ENCODE measurements around the gene TRIO. TPM values are rescaled to one million over a fixed set of nuclear protein-coding genes. Genes with fewer than 3 reads are reported as not detected.

TRIO gene
- total RNA-seq, 6 donors from 2014 or later: 138 to 408 (median 156) TPM

- no peaks in the 10 kb centered on the region for H3K9me3 ChIP-seq
- no peaks in the 10 kb centered on the region for H3K27me3 ChIP-seq
- H3K36me3 ChIP-seq: peaks cover 12 to 98% (median 58%) of the 10 kb centered on the region in 4 donors
- DNase-seq (no peak), ATAC-seq (ENCODE audit: low FRiP score in 2 of 2) (peak; percentile 27 to 35)
- no peak overlapping the region for H3K27ac ChIP-seq
- H3K4me1 ChIP-seq: no peaks in the 10 kb centered on the region
- TF ChIP-seq EP300 (IDR thresholded peaks at IDR 0.05): no peak
- TF ChIP-seq CTCF (IDR thresholded peaks at IDR 0.05): no peak
- no peak for TF ChIP-seq POLR2AphosphoS5 (IDR thresholded peaks at IDR 0.05)
- no peak for TF ChIP-seq POLR2A (IDR thresholded peaks at IDR 0.05)
- 95 to 96% methylated on average over 9 to 16 of the region's 16 CpGs for WGBS, 2 donors
- no peak overlapping the region for H3K4me3 ChIP-seq
These were observed 340.5 kb downstream of the TRIO start for GRCh38 chr5:14483504-14484157.

- Histone ChIP-seq H3K27me3 (no peaks in the 10 kb centered on the region), H3K4me3 (no peak overlapping the region), H3K36me3 (peaks cover 12 to 98% (median 59%) of the 10 kb centered on the region in 4 donors), H3K9me3 (no peaks in the 10 kb centered on the region), H3K27ac (no peak overlapping the region), H3K4me1 (peaks cover 3 to 16% (median 7%) of the 10 kb centered on the region in 4 donors)
- WGBS, 2 donors: 96 to 98% methylated on average over 5 of the region's 5 CpGs
- DNase-seq (no peak), ATAC-seq (ENCODE audit: low FRiP score in 2 of 2) (no peak)
- TF ChIP-seq EP300 (IDR thresholded peaks at IDR 0.05) (no peak), CTCF (IDR thresholded peaks at IDR 0.05) (no peak), POLR2A (IDR thresholded peaks at IDR 0.05) (no peak), POLR2AphosphoS5 (IDR thresholded peaks at IDR 0.05) (no peak)
These were observed 343.3 kb downstream of the TRIO start for GRCh38 chr5:14486486-14486885.

- Histone ChIP-seq H3K4me1 (peaks cover 3 to 16% (median 7%) of the 10 kb centered on the region in 4 donors), H3K27me3 (no peaks in the 10 kb centered on the region), H3K4me3 (no peak overlapping the region), H3K27ac (no peak overlapping the region), H3K9me3 (no peaks in the 10 kb centered on the region), H3K36me3 (peaks cover 8 to 96% (median 56%) of the 10 kb centered on the region in 4 donors)
- peak in 1 of 2 donors; percentile 79 for DNase-seq
- no peak for TF ChIP-seq CTCF (IDR thresholded peaks at IDR 0.05)
- no peak for TF ChIP-seq POLR2AphosphoS5 (IDR thresholded peaks at IDR 0.05)
- no peak for TF ChIP-seq EP300 (IDR thresholded peaks at IDR 0.05)
- no peak for TF ChIP-seq POLR2A (IDR thresholded peaks at IDR 0.05)
- ATAC-seq (ENCODE audit: low FRiP score in 2 of 2): no peak
- 92 to 94% methylated on average over 22 to 41 of the region's 62 CpGs for WGBS, 2 donors
These were observed 344.1 kb downstream of the TRIO start for GRCh38 chr5:14486996-14487896.

- Histone ChIP-seq H3K27ac (no peak overlapping the region), H3K4me1 (peaks cover 3 to 16% (median 7%) of the 10 kb centered on the region in 4 donors), H3K27me3 (no peaks in the 10 kb centered on the region), H3K9me3 (no peaks in the 10 kb centered on the region), H3K4me3 (no peak overlapping the region), H3K36me3 (peaks cover 11 to 96% (median 54%) of the 10 kb centered on the region in 4 donors)
- no peak for TF ChIP-seq POLR2AphosphoS5 (IDR thresholded peaks at IDR 0.05)
- TF ChIP-seq CTCF (IDR thresholded peaks at IDR 0.05): no peak
- TF ChIP-seq EP300 (IDR thresholded peaks at IDR 0.05): no peak
- TF ChIP-seq POLR2A (IDR thresholded peaks at IDR 0.05): no peak
- 94 to 98% methylated on average over 32 to 59 of the region's 60 CpGs for WGBS, 2 donors
- ATAC-seq (ENCODE audit: low FRiP score in 2 of 2) (no peak), DNase-seq (peak in 1 of 2 donors; percentile 85)
These were observed 344.9 kb downstream of the TRIO start for GRCh38 chr5:14487897-14488570.

Data from upper lobe of left lung (tissue), 6 donors.